ENCODE results near the gene PINLYP.

DNA sequence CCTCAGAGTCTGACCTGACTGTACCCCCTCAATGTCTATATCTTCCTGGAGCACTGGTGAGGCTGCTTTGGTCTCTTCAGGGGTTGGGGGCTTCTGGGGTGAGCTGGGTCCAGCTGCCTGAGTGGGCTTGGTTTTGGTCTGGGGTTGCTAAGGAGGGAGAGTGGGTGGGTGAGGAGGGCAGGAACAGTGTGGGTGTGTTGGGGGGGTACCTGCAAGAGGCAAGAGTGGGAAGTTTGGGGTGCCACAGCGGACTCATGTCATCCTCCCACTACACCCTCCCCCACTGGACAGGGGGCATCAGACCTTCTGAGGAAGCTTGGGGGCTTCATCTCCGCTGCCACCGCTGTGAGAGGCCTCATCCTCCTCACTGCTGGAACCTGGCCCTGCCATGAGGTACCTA is 29.0 kb upstream of the PINLYP start:
- TF ChIP-seq, protein P1, sequence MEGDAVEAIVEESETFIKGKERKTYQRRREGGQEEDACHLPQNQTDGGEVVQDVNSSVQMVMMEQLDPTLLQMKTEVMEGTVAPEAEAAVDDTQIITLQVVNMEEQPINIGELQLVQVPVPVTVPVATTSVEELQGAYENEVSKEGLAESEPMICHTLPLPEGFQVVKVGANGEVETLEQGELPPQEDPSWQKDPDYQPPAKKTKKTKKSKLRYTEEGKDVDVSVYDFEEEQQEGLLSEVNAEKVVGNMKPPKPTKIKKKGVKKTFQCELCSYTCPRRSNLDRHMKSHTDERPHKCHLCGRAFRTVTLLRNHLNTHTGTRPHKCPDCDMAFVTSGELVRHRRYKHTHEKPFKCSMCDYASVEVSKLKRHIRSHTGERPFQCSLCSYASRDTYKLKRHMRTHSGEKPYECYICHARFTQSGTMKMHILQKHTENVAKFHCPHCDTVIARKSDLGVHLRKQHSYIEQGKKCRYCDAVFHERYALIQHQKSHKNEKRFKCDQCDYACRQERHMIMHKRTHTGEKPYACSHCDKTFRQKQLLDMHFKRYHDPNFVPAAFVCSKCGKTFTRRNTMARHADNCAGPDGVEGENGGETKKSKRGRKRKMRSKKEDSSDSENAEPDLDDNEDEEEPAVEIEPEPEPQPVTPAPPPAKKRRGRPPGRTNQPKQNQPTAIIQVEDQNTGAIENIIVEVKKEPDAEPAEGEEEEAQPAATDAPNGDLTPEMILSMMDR (optimal IDR thresholded peaks at IDR 0.05 in 1 of 3, IDR thresholded peaks at IDR 0.05 in 1 of 3, conservative IDR thresholded peaks at IDR 0.05 in 1 of 3; ENCODE audit: extremely low read depth in 1 of 3, insufficient read depth in 2 of 3, low read length in 3 of 3) = no peak
- TF ChIP-seq EZH2 (IDR thresholded peaks at IDR 0.05; ENCODE audit: low read length) = no peak

All from keratinocyte (primary cell).